H9 (cell line): ENCODE data around the gene LSM11. TPM values are rescaled to one million over a fixed set of nuclear protein-coding genes. Genes with fewer than 3 reads are reported as not detected.

Source experiments
- DNase-seq: peaks from one replicate; pipeline ENCODE4 v3.0.0-alpha.2; 2017
- H2AFZ ChIP-seq: one replicate; pipeline ENCODE4 v1.6.1; 2013; ENCODE audit warnings: mild to moderate bottlenecking, low read length, control low read depth, moderate library complexity
- H2AK5ac ChIP-seq: 2 replicates; pipeline ENCODE4 v1.6.1; 2013; ENCODE audit warnings: low read length, control low read depth, mixed read lengths; ENCODE audit not compliant: insufficient read length
- H2BK120ac ChIP-seq: one replicate; pipeline ENCODE4 v1.6.1; 2013; ENCODE audit warnings: low read depth, mild to moderate bottlenecking, low read length, control low read depth, inconsistent platforms; ENCODE audit not compliant: poor library complexity, severe bottlenecking
- H2BK12ac ChIP-seq: 2 replicates; pipeline ENCODE4 v1.6.1; 2013; ENCODE audit warnings: low read length, control low read depth, mixed read lengths, low read depth; ENCODE audit not compliant: insufficient read length
- H2BK15ac ChIP-seq: 2 replicates; pipeline ENCODE4 v1.6.1; 2013; ENCODE audit warnings: low read depth, low read length, control low read depth
- H2BK20ac ChIP-seq: one replicate; pipeline ENCODE4 v1.6.1; 2013; ENCODE audit warnings: low read depth, mild to moderate bottlenecking, low read length, control low read depth, inconsistent platforms; ENCODE audit not compliant: poor library complexity, severe bottlenecking
- H2BK5ac ChIP-seq: 2 replicates; pipeline ENCODE4 v1.6.1; 2013; ENCODE audit warnings: low read length, control low read depth, mixed read lengths; ENCODE audit not compliant: insufficient read length
- H3K14ac ChIP-seq: 2 replicates; pipeline ENCODE4 v1.6.1; 2013; ENCODE audit warnings: low read length, control low read depth; ENCODE audit not compliant: insufficient read depth
- H3K18ac ChIP-seq: 2 replicates; pipeline ENCODE4 v1.6.1; 2013; ENCODE audit warnings: low read depth, mild to moderate bottlenecking, mixed read lengths, low read length, control low read depth; ENCODE audit not compliant: insufficient read length
- H3K23ac ChIP-seq: 2 replicates; pipeline ENCODE4 v1.6.1; 2013; ENCODE audit warnings: low read length, control low read depth, mixed read lengths, low read depth; ENCODE audit not compliant: insufficient read length
- H3K23me2 ChIP-seq: 2 replicates; pipeline ENCODE4 v1.6.1; 2013; ENCODE audit warnings: low read depth, mild to moderate bottlenecking, mixed read lengths, low read length, control low read depth; ENCODE audit not compliant: insufficient read length, poor library complexity, severe bottlenecking
- H3K27ac ChIP-seq: 2 replicates; pipeline ENCODE4 v1.5.1; 2013; ENCODE audit warnings: low read length, control low read depth, mixed read lengths, low read depth; ENCODE audit not compliant: insufficient read length
- H3K27me3 ChIP-seq: 2 replicates; pipeline ENCODE4 v1.6.1; 2013; ENCODE audit warnings: low read length, control low read depth, inconsistent platforms; ENCODE audit not compliant: insufficient read depth
- H3K4ac ChIP-seq: 2 replicates; pipeline ENCODE4 v1.6.1; 2013; ENCODE audit warnings: low read depth, mild to moderate bottlenecking, control low read depth, inconsistent platforms, low read length, moderate library complexity
- H3K4me1 ChIP-seq: 2 replicates; pipeline ENCODE4 v1.6.1; 2013; ENCODE audit warnings: low read length, control low read depth, inconsistent platforms; ENCODE audit not compliant: insufficient read depth
- H3K4me2 ChIP-seq: 2 replicates; pipeline ENCODE4 v1.6.1; 2013; ENCODE audit warnings: low read length, control low read depth, mixed read lengths; ENCODE audit not compliant: insufficient read length, insufficient read depth
- H3K56ac ChIP-seq: 2 replicates; pipeline ENCODE4 v1.6.1; 2013; ENCODE audit warnings: low read depth, mild to moderate bottlenecking, mixed read lengths, low read length, control low read depth; ENCODE audit not compliant: insufficient read length
- H3K79me1 ChIP-seq: 2 replicates; pipeline ENCODE4 v1.6.1; 2013; ENCODE audit warnings: low read depth, mild to moderate bottlenecking, moderate library complexity, low read length, control low read depth, inconsistent platforms; ENCODE audit not compliant: insufficient read depth, poor library complexity, severe bottlenecking
- H3K79me2 ChIP-seq: 2 replicates; pipeline ENCODE4 v1.6.1; 2013; ENCODE audit warnings: low read length, control low read depth, inconsistent platforms; ENCODE audit not compliant: insufficient read depth
- H3K9ac ChIP-seq: 2 replicates; pipeline ENCODE4 v1.6.1; 2013; ENCODE audit warnings: low read length, control low read depth, mixed read lengths; ENCODE audit not compliant: insufficient read length; ENCODE audit errors: extremely low read depth
- H3K9me3 ChIP-seq: one replicate; pipeline ENCODE4 v1.6.1; 2013; ENCODE audit warnings: low read depth, low read length, inconsistent platforms; ENCODE audit not compliant: control insufficient read depth
- H3T11ph ChIP-seq: one replicate; pipeline ENCODE4 v1.6.1; 2013; ENCODE audit warnings: mild to moderate bottlenecking, low read length, control low read depth, inconsistent platforms
- H4K20me1 ChIP-seq: one replicate; pipeline ENCODE4 v1.6.1; 2013; ENCODE audit not compliant: control insufficient read depth, insufficient read length, insufficient read depth
- H4K5ac ChIP-seq: 2 replicates; pipeline ENCODE4 v1.6.1; 2013; ENCODE audit warnings: low read depth, mild to moderate bottlenecking, mixed read lengths, low read length, control low read depth; ENCODE audit not compliant: insufficient read length
- H4K8ac ChIP-seq: replicated peaks from 2 replicates; pipeline ENCODE4 v1.6.1; 2013; ENCODE audit warnings: low read length, control low read depth, mixed read lengths, low read depth; ENCODE audit not compliant: insufficient read length
- H4K91ac ChIP-seq: 2 replicates; pipeline ENCODE4 v1.6.1; 2013; ENCODE audit warnings: low read depth, mild to moderate bottlenecking, moderate library complexity, mixed read lengths, low read length, control low read depth; ENCODE audit not compliant: insufficient read length
- H3K27ac Mint-ChIP-seq, 3 experiments: 2 replicates in 2 of 3; 3 replicates in 1 of 3; pipeline ENCODE4 v1.8.0; 2020 to 2021; ENCODE audit warnings: mixed read lengths in 3 of 3, mild to moderate bottlenecking in 1 of 3, moderate library complexity in 1 of 3
- H3K27me3 Mint-ChIP-seq: 2 replicates; pipeline ENCODE4 v1.8.0; 2021; ENCODE audit warnings: low read depth, mild to moderate bottlenecking, moderate library complexity, mixed read lengths
- H3K36me3 Mint-ChIP-seq, 3 experiments: 2 replicates in 2 of 3; 3 replicates in 1 of 3; pipeline ENCODE4 v1.8.0; 2020 to 2021; ENCODE audit warnings: low read depth in 3 of 3, mixed read lengths in 3 of 3; ENCODE audit not compliant: insufficient read depth in 1 of 3
- H3K4me1 Mint-ChIP-seq, 2 experiments: 2 replicates each; pipeline ENCODE4 v1.8.0; 2020; ENCODE audit warnings: mixed read lengths in 2 of 2
- H3K4me3 Mint-ChIP-seq, 2 experiments: 2 replicates in 1 of 2; 3 replicates in 1 of 2; pipeline ENCODE4 v1.8.0; 2020 to 2021; ENCODE audit warnings: mild to moderate bottlenecking in 2 of 2, mixed read lengths in 2 of 2, moderate library complexity in 1 of 2
- H3K9me3 Mint-ChIP-seq, 2 experiments: 2 replicates in 1 of 2; 3 replicates in 1 of 2; pipeline ENCODE4 v1.8.0; 2020; ENCODE audit warnings: mild to moderate bottlenecking in 2 of 2, mixed read lengths in 2 of 2, moderate library complexity in 1 of 2
- WGBS: extraction: QIAGEN DNeasy Blood & Tissue Kit; methylation state at CpG from one replicate; pipeline ENCODE4 v1.1.7; 2013; ENCODE audit warnings: missing lambda C conversion rate, low lambda C conversion rate, mixed read lengths; ENCODE audit not compliant: insufficient read length; ENCODE audit errors: extremely low coverage; 5-methylcytosine and 5-hydroxymethylcytosine counted together
- total RNA-seq: library from RNA; stranded (reverse); gene quantifications from 2 replicates; pipeline ENCODE4 v1.2.1, GENCODE V29; 2021
- TF ChIP-seq, protein P1 (sequence below): fragments of 200-600 bp; sonication (generic); conservative IDR thresholded peaks from 3 replicates; pipeline ENCODE4 v1.8.0; 2021; ENCODE audit warnings: antibody characterized with exemption, mild to moderate bottlenecking

The LSM11 gene
- total RNA-seq, 1 experiment from 2014 or later: 4.7 TPM

DNA sequence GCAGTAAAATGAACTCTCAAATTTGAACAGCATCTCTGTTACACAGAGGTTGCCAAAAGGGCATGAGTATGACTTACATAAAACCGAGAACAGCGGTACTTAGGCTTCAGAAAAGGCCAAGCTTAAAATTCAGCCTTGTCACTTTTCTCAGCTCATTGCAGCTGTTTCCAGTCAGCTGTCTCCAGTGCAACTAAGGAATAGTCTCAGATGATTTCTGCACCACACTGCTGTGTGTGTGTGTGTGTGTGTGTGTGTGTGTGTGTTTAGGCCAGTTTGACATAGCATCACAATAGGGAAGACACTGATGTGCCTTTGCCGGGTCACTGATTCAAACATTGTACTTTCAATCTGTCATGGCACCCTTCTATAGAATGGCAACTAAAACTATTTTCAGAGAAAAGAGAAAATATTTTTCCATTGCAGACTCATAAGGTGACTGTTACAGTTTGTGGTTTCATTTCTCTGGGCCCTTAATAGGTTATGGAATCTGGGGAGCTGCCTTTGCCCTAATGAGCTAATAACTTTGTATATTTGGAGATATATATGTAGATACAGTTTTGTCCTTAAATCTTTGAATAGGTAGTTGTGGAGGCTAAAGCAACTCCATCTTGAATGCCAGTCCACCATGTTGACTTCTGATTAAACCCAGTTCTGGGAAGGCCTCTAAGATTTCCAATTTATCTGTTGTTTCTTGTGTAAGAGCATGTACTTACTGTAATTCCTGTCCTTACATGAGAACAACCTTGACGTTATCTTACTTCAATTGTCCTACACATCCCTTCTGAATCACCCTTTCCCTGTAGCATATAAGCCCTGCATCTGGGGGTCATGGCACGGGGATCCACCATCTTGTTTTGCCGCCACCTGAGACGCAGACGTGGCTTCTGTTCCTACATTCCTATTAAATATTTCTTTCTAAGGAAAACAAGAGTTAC, 4.5 kb downstream of the LSM11 start:
- H3K4me3 Mint-ChIP-seq: no peak overlapping the region

More for the DNA sequence above, 4.5 kb downstream of the LSM11 start:
- H3K18ac ChIP-seq: no peak overlapping the region
- H3K79me2 ChIP-seq: no peaks in the 10 kb centered on the region
- no peak overlapping the region for H2BK5ac ChIP-seq
- no peak overlapping the region for H3K4ac ChIP-seq
- no peak for DNase-seq
- H2BK12ac ChIP-seq: no peak overlapping the region
- H4K91ac ChIP-seq: no peak overlapping the region
- H2BK120ac ChIP-seq: no peak overlapping the region
- no peak overlapping the region for H2BK15ac ChIP-seq
- no peak overlapping the region for H4K8ac ChIP-seq
- H2BK20ac ChIP-seq: no peak overlapping the region
- H3K56ac ChIP-seq: no peak overlapping the region
- H2AFZ ChIP-seq: no peak overlapping the region
- no peak overlapping the region for H3K23ac ChIP-seq
- H3K9me3 ChIP-seq: no peaks in the 10 kb centered on the region
- no peak overlapping the region for H4K5ac ChIP-seq
- H3K79me1 ChIP-seq: no peaks in the 10 kb centered on the region
- H3K23me2 ChIP-seq: peaks cover 9% of the 10 kb centered on the region
- no peaks in the 10 kb centered on the region for H3K9me3 Mint-ChIP-seq
- no peak overlapping the region for H3K9ac ChIP-seq
- peaks cover 0 to 3% (median 0%) of the 10 kb centered on the region in 3 experiments; a peak in 1 of 7 replicates for H3K36me3 Mint-ChIP-seq
- no peaks in the 10 kb centered on the region for H4K20me1 ChIP-seq
- H2AK5ac ChIP-seq: no peak overlapping the region
- H3K4me2 ChIP-seq: no peak overlapping the region
- no peak overlapping the region for H3K14ac ChIP-seq
- peaks cover 7% of the 10 kb centered on the region for H3K27me3 ChIP-seq
- peaks cover 16% of the 10 kb centered on the region for H3K27me3 Mint-ChIP-seq
- H3K4me1 ChIP-seq: no peaks in the 10 kb centered on the region
- no CpG with 5 or more reads among the region's 8 CpGs for WGBS
- H3T11ph ChIP-seq: no peak overlapping the region
- TF ChIP-seq, protein P1, sequence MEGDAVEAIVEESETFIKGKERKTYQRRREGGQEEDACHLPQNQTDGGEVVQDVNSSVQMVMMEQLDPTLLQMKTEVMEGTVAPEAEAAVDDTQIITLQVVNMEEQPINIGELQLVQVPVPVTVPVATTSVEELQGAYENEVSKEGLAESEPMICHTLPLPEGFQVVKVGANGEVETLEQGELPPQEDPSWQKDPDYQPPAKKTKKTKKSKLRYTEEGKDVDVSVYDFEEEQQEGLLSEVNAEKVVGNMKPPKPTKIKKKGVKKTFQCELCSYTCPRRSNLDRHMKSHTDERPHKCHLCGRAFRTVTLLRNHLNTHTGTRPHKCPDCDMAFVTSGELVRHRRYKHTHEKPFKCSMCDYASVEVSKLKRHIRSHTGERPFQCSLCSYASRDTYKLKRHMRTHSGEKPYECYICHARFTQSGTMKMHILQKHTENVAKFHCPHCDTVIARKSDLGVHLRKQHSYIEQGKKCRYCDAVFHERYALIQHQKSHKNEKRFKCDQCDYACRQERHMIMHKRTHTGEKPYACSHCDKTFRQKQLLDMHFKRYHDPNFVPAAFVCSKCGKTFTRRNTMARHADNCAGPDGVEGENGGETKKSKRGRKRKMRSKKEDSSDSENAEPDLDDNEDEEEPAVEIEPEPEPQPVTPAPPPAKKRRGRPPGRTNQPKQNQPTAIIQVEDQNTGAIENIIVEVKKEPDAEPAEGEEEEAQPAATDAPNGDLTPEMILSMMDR: no peak
- peaks cover 8 to 14% of the 10 kb centered on the region in 2 experiments for H3K4me1 Mint-ChIP-seq
- H3K27ac ChIP-seq: no peak overlapping the region
- no peak overlapping the region for H3K27ac Mint-ChIP-seq
